ENCODE data around the gene SAMM50. TPM values are rescaled to one million over a fixed set of nuclear protein-coding genes. Genes with fewer than 3 reads are reported as not detected.

The SAMM50 gene
- total and polyA plus RNA-seq, 10 of the 15 experiments (the other 5 are each of a cell fraction or from before 2014, with no cell fraction given): 38.2 to 126 (median 62.4) TPM

GRCh38 chr22:43955040-43955882, at the start of gene SAMM50 (continued):
- TF ChIP-seq ZBTB11 (CRISPR knock-in tag; IDR thresholded peaks at IDR 0.05) (0 out of 2 replicates have a peak, but pooled peaks have one; percentile 9), RFX5 (IDR thresholded peaks at IDR 0.05; ENCODE audit: low read depth, low read length) (0 out of 2 replicates have a peak, but pooled peaks have one; percentile 10), FOXM1 (IDR thresholded peaks at IDR 0.05; ENCODE audit: low read depth, low read length) (no peak), LARP7 (IDR thresholded peaks at IDR 0.05) (peak; percentile 55), POLR2AphosphoS2 (IDR thresholded peaks at IDR 0.05; ENCODE audit: low read depth, low read length) (peak; percentile 95), ZNF274 (IDR thresholded peaks at IDR 0.05; ENCODE audit: insufficient read depth, insufficient read length) (no peak), SMAD5 (IDR thresholded peaks at IDR 0.05; ENCODE audit: low read depth) (peak; percentile 95), MYB (IDR thresholded peaks at IDR 0.05; ENCODE audit: borderline replicate concordance, low read depth, low read length) (no peak), NFYB (IDR thresholded peaks at IDR 0.05; ENCODE audit: insufficient read depth, low read depth, low read length) (peak; percentile 56; the same call in 1 of the 2 replicates), RB1 (IDR thresholded peaks at IDR 0.05; ENCODE audit: borderline replicate concordance) (peak; percentile 51; the same call in 1 of the 2 replicates), IKZF1 (conservative IDR thresholded peaks at IDR 0.05) (peak; percentile 92), ZBED1 (IDR thresholded peaks at IDR 0.05; ENCODE audit: borderline replicate concordance) (no peak), NFYA (IDR thresholded peaks at IDR 0.05; ENCODE audit: borderline replicate concordance, low read depth, low read length) (no peak), EGR1 (IDR thresholded peaks at IDR 0.05; ENCODE audit: borderline replicate concordance in 1 of 2, low read depth in 2 of 2, low read length in 2 of 2) (peak in 1 of 2 experiments; percentile 33; a peak in 1 of 3 replicates), RELA (IDR thresholded peaks at IDR 0.05; ENCODE audit: borderline replicate concordance, partially characterized antibody) (no peak), IRF5 (IDR thresholded peaks at IDR 0.05; ENCODE audit: borderline replicate concordance) (no peak), ZNF622 (IDR thresholded peaks at IDR 0.05) (no peak), NFXL1 (IDR thresholded peaks at IDR 0.05; ENCODE audit: borderline replicate concordance) (no peak), TARDBP (IDR thresholded peaks at IDR 0.05; ENCODE audit: borderline replicate concordance) (no peak), MTA2 (IDR thresholded peaks at IDR 0.05; ENCODE audit: low read depth) (peak; percentile 88), PBX3 (IDR thresholded peaks at IDR 0.05; ENCODE audit: insufficient replicate concordance, low read depth, low read length) (no peak)

Measured in GM12878 (cell line).